HG03103 (cell line): ENCODE data around the gene TH.

Experiments
- ATAC-seq: cut with Tn5 transposase; IDR thresholded peaks from one replicate; pipeline ENCODE4 v1.9.1; 2021; ENCODE audit warnings: low read depth; ENCODE audit not compliant: unreplicated experiment

Gene TH

GRCh38 chr11:2171591-2172003, at the start of gene TH:
TSS of gene TH (minus strand) at chr11:2171815. CDS start at chr11:2171786, 29 bp downstream.
- ATAC-seq, result no peak

GRCh38 chr11:2221024-2221423, 49.4 kb upstream of the TH start:
- ATAC-seq, result no peak

- no peak for ATAC-seq
Observed at GRCh38 chr11:2220173-2220771, 48.7 kb upstream of the TH start.

- ATAC-seq, result no peak
Observed at GRCh38 chr11:2219318-2220017, 47.9 kb upstream of the TH start.

- ATAC-seq, result no peak
Observed at GRCh38 chr11:2218031-2218633, 46.5 kb upstream of the TH start.

- ATAC-seq, result no peak
Observed at GRCh38 chr11:2217211-2218030, 45.8 kb upstream of the TH start.

GRCh38 chr11:2216400-2217064, 44.9 kb upstream of the TH start:
- no peak for ATAC-seq

- ATAC-seq, result no peak
Observed at GRCh38 chr11:2215561-2216399, 44.2 kb upstream of the TH start.

GRCh38 chr11:2215230-2215560, 43.6 kb upstream of the TH start:
- ATAC-seq, result no peak

- ATAC-seq, result no peak
Observed at GRCh38 chr11:2214527-2215229, 43.1 kb upstream of the TH start.

GRCh38 chr11:2213890-2214526, 42.4 kb upstream of the TH start:
- ATAC-seq, result no peak

- ATAC-seq, result no peak
Observed at GRCh38 chr11:2213384-2213842, 41.8 kb upstream of the TH start.

GRCh38 chr11:2212411-2213251, 41.0 kb upstream of the TH start:
- ATAC-seq, result no peak

- no peak for ATAC-seq
Observed at GRCh38 chr11:2211113-2211971, 39.7 kb upstream of the TH start.

GRCh38 chr11:2210366-2211112, 38.9 kb upstream of the TH start:
- ATAC-seq, result no peak

- ATAC-seq, result no peak
Observed at GRCh38 chr11:2209900-2210321, 38.3 kb upstream of the TH start.
